B cell (primary cell): ENCODE measurements around the gene SYNGR3. TPM values are rescaled to one million over a fixed set of nuclear protein-coding genes. Genes with fewer than 3 reads are reported as not detected.

Source experiments
- ATAC-seq: fragments of 200-7000 bp; cut with Tn5 transposase; one replicate; pipeline ENCODE4 v1.10.0; 2021; ENCODE audit warnings: low read depth, mild to moderate bottlenecking, moderate number of reproducible peaks, moderate library complexity
- CTCF ChIA-PET: fragments of 350-600 bp; sonication (Branson Sonifier 250); formaldehyde crosslinking; loops from one replicate; lab custom pipeline; 2021; ENCODE audit warnings: antibody characterized with exemption, inconsistent platforms; lab: Charles Lee
- POLR2A ChIA-PET: fragments of 350-600 bp; sonication (Branson Sonifier 250); formaldehyde crosslinking; loops from one replicate; lab custom pipeline; 2021; ENCODE audit warnings: antibody characterized with exemption; lab: Charles Lee
- DNase-seq: peaks from one replicate; pipeline ENCODE4 v3.0.0; 2013
- H2AFZ ChIP-seq: 2 replicates; pipeline ENCODE4 v1.6.1; 2012; ENCODE audit warnings: mild to moderate bottlenecking, low read depth, low read length; ENCODE audit not compliant: insufficient read depth, poor library complexity, severe bottlenecking
- H3K27ac ChIP-seq, 2 donors: 1 replicate in 1 of 2; 2 replicates in 1 of 2; pipeline ENCODE4 v1.5.1; 2012 to 2013; ENCODE audit warnings: low read length in 2 of 2, mild to moderate bottlenecking in 2 of 2, moderate library complexity in 1 of 2
- H3K27me3 ChIP-seq, 4 experiments: fragments of 200-600 bp in 1 of 4; sonication (generic) in 1 of 4; replicated peaks in 1 of 4; 1 replicate in 2 of 4; 2 replicates in 2 of 4; pipeline versions ENCODE4 v1.6.1 to v1.7.0; 2013 to 2016; ENCODE audit warnings: low read length in 3 of 4, mild to moderate bottlenecking in 2 of 4, mixed read lengths in 1 of 4, moderate library complexity in 1 of 4; ENCODE audit not compliant: insufficient read depth in 4 of 4, control insufficient read depth in 3 of 4; ENCODE audit errors: control extremely low read depth in 1 of 4
- H3K36me3 ChIP-seq, 2 experiments: replicated peaks in 1 of 2; 1 replicate in 1 of 2; 2 replicates in 1 of 2; pipeline versions ENCODE4 v1.6.1 to v1.7.1; 2013; ENCODE audit warnings: low read length in 1 of 2; ENCODE audit not compliant: insufficient read depth in 2 of 2, control insufficient read depth in 1 of 2; ENCODE audit errors: control extremely low read depth in 1 of 2, extremely low read depth in 1 of 2
- H3K4me1 ChIP-seq, 2 donors: fragments of 200-600 bp in 1 of 2; sonication (generic) in 1 of 2; 1 replicate in 1 of 2; 2 replicates in 1 of 2; pipeline versions ENCODE4 v1.5.1 to v1.6.1; 2013 to 2017; ENCODE audit warnings: low read length in 2 of 2; ENCODE audit not compliant: control insufficient read depth in 2 of 2, insufficient read depth in 2 of 2
- H3K4me2 ChIP-seq: replicated peaks from 2 replicates; pipeline ENCODE3; 2012; ENCODE audit warnings: mild to moderate bottlenecking, low read depth, low read length; ENCODE audit not compliant: poor library complexity, severe bottlenecking
- H3K4me3 ChIP-seq, 5 experiments: fragments of 200-600 bp in 1 of 5; sonication (generic) in 1 of 5; 1 replicate in 3 of 5; 2 replicates in 2 of 5; pipeline versions ENCODE4 v1.5.1 to v1.7.0; 2011 to 2016; ENCODE audit warnings: low read length in 4 of 5, mild to moderate bottlenecking in 4 of 5, low read depth in 2 of 5, control low read depth in 1 of 5, moderate library complexity in 1 of 5; ENCODE audit not compliant: insufficient read depth in 1 of 5; ENCODE audit errors: control extremely low read depth in 1 of 5, extremely low read depth in 1 of 5
- H3K79me2 ChIP-seq: fragments of 200-600 bp; sonication (generic); one replicate; pipeline ENCODE4 v1.6.0; 2016; ENCODE audit warnings: low read length; ENCODE audit not compliant: control insufficient read depth, insufficient read depth
- H3K9ac ChIP-seq: fragments of 200-600 bp; sonication (generic); 2 replicates; pipeline ENCODE4 v1.6.1; 2017; ENCODE audit warnings: mild to moderate bottlenecking, low read length, moderate library complexity
- H3K9me3 ChIP-seq, 3 donors: one replicate each; pipeline versions ENCODE4 v1.6.1 to v1.7.1; 2013; ENCODE audit warnings: low read length in 2 of 3; ENCODE audit not compliant: control insufficient read depth in 2 of 3, insufficient read depth in 1 of 3; ENCODE audit errors: control extremely low read depth in 1 of 3
- H4K20me1 ChIP-seq: 2 replicates; pipeline ENCODE4 v1.6.0; 2012; ENCODE audit warnings: mild to moderate bottlenecking, low read length; ENCODE audit not compliant: insufficient read depth, control insufficient read depth, poor library complexity, severe bottlenecking
- H3K27ac Mint-ChIP-seq: one replicate; pipeline ENCODE4 v1.8.0; 2021; ENCODE audit warnings: mixed read lengths
- H3K27me3 Mint-ChIP-seq: one replicate; pipeline ENCODE4 v1.8.0; 2021; ENCODE audit warnings: mixed read lengths
- H3K4me1 Mint-ChIP-seq: one replicate; pipeline ENCODE4 v1.8.0; 2021; ENCODE audit warnings: mixed read lengths
- H3K4me3 Mint-ChIP-seq: one replicate; pipeline ENCODE4 v1.8.0; 2021; ENCODE audit warnings: mixed read lengths
- H3K9me3 Mint-ChIP-seq: one replicate; pipeline ENCODE4 v1.8.0; 2022; ENCODE audit warnings: mixed read lengths; ENCODE audit not compliant: insufficient read depth
- CTCF ChIP-seq: fragments of 200-600 bp; IDR thresholded peaks from one replicate; pipeline ENCODE4 v1.8.0; 2022; ENCODE audit warnings: antibody characterized with exemption, mild to moderate bottlenecking
- EZH2 ChIP-seq: IDR thresholded peaks from 2 replicates; pipeline ENCODE4 v1.6.1; 2012; ENCODE audit warnings: borderline replicate concordance, low read depth, mild to moderate bottlenecking, moderate library complexity, low read length; ENCODE audit not compliant: insufficient read depth, poor library complexity, severe bottlenecking
- WGBS: methylation state at CpG from one replicate; pipeline ENCODE4 v1.1.5; 2013; ENCODE audit warnings: missing lambda C conversion rate; ENCODE audit not compliant: insufficient coverage; 5-methylcytosine and 5-hydroxymethylcytosine counted together
- intact Hi-C: fragments of 100-400 bp; cut with micrococcal nuclease; formaldehyde crosslinking; loops from one replicate; pipeline ENCODE4 v1.10.0; 2022
- polyA plus RNA-seq: library from polyadenylated mRNA; depleted of rRNA; stranded (reverse); fragments of >200 nt; gene quantifications from 2 replicates; pipeline ENCODE4 v1.2.3, GENCODE V29; 2012
- total RNA-seq, 2 donors: library from RNA; stranded (reverse); fragments of 120-200 nt in 1 of 2; gene quantifications; 1 replicate in 1 of 2; 2 replicates in 1 of 2; pipeline versions ENCODE4 v1.2.3 to v1.2.4, GENCODE V29; 2013 to 2022

SYNGR3 gene
- total and polyA plus RNA-seq, 2 donors (not counting 1 experiment from before 2014, with no cell fraction given) = 19.5 to 19.8 TPM

GRCh38 chr16:2015947-2016208, 26.1 kb downstream of the SYNGR3 start:
- Histone ChIP-seq H3K4me2 (no peak overlapping the region), H3K4me1 (peaks cover 8 to 17% of the 10 kb centered on the region in 2 donors), H3K9ac (no peak overlapping the region), H3K79me2 (no peaks in the 10 kb centered on the region), H3K36me3 (no peaks in the 10 kb centered on the region), H3K27ac (no peak overlapping the region), H3K9me3 (no peaks in the 10 kb centered on the region), H3K27me3 (peaks cover 0 to 26% (median 8%) of the 10 kb centered on the region in 4 experiments), H2AFZ (no peak overlapping the region), H4K20me1 (no peaks in the 10 kb centered on the region), H3K4me3 (no peak overlapping the region)
- ChIA-PET POLR2A (no interaction called here), CTCF (interaction anchor here (0.6 to 1.7 kb wide), 2 partner anchors 125 to 139 kb away, joined by 3 to 10 read pairs; no protein-coding TSS in a partner anchor)
- Mint-ChIP-seq H3K4me3 (no peak overlapping the region), H3K9me3 (no peaks in the 10 kb centered on the region), H3K4me1 (peaks cover 2% of the 10 kb centered on the region), H3K27me3 (peaks cover 15% of the 10 kb centered on the region), H3K27ac (no peak overlapping the region)
- DNase-seq (no peak), ATAC-seq (no peak)
- intact Hi-C loops = no loop called here
- TF ChIP-seq EZH2 (no peak), CTCF (no peak)
- WGBS = 96% methylated on average over 4 of the region's 7 CpGs

- CTCF ChIA-PET = interaction anchor here (0.6 to 1.7 kb wide), 3 partner anchors 12 to 138 kb away, joined by 3 to 10 read pairs (median 3); no protein-coding TSS in a partner anchor
Measured at GRCh38 chr16:2016407-2016922, 26.7 kb downstream of the SYNGR3 start.

More at GRCh38 chr16:2016407-2016922, 26.7 kb downstream of the SYNGR3 start:
- Histone ChIP-seq H3K79me2 (no peaks in the 10 kb centered on the region), H3K4me2 (no peak overlapping the region), H3K27me3 (peaks cover 0 to 31% (median 9%) of the 10 kb centered on the region in 4 experiments), H3K9ac (no peak overlapping the region), H3K36me3 (no peaks in the 10 kb centered on the region), H4K20me1 (no peaks in the 10 kb centered on the region), H2AFZ (no peak overlapping the region), H3K9me3 (no peaks in the 10 kb centered on the region), H3K4me3 (no peak overlapping the region), H3K4me1 (peaks cover 8 to 17% of the 10 kb centered on the region in 2 donors), H3K27ac (no peak overlapping the region)
- Mint-ChIP-seq H3K27me3 (peaks cover 15% of the 10 kb centered on the region), H3K4me1 (peaks cover 2% of the 10 kb centered on the region), H3K4me3 (no peak overlapping the region), H3K9me3 (no peaks in the 10 kb centered on the region), H3K27ac (no peak overlapping the region)
- intact Hi-C loops = no loop called here
- POLR2A ChIA-PET = no interaction called here
- ATAC-seq = no peak
- TF ChIP-seq CTCF (peak; percentile 51), EZH2 (no peak)
- DNase-seq = no peak
- WGBS = 40% methylated on average over 10 of the region's 13 CpGs
